CD4-positive, alpha-beta memory T cell (primary cell): Measurements from ENCODE around the gene COIL. TPM values are rescaled to one million over a fixed set of nuclear protein-coding genes. Genes with fewer than 3 reads are reported as not detected.

ENCODE experiments used
- CTCF ChIA-PET: fragments of 350-600 bp; sonication (Branson Sonifier 250); formaldehyde crosslinking; loops from one replicate; lab custom pipeline; 2021; ENCODE audit warnings: inconsistent platforms; ENCODE audit not compliant: partially characterized antibody; lab: Charles Lee
- POLR2A ChIA-PET: fragments of 350-600 bp; sonication (Branson Sonifier 250); formaldehyde crosslinking; loops from one replicate; lab custom pipeline; 2021; ENCODE audit not compliant: partially characterized antibody; lab: Charles Lee
- DNase-seq, 5 donors: peaks; one replicate each; pipeline versions ENCODE4 v3.0.0 to v3.0.0-alpha.2; 2020 to 2022; ENCODE audit warnings: mixed read lengths in 1 of 5
- H3K27ac ChIP-seq: one replicate; pipeline ENCODE4 v1.7.0; 2013; ENCODE audit warnings: low read depth, low read length
- H3K27me3 ChIP-seq: 2 replicates; pipeline ENCODE4 v1.7.0; 2013; ENCODE audit warnings: mild to moderate bottlenecking, low read length, moderate library complexity; ENCODE audit not compliant: insufficient read depth
- H3K36me3 ChIP-seq: 2 replicates; pipeline ENCODE4 v1.7.0; 2013; ENCODE audit warnings: mild to moderate bottlenecking, low read length, moderate library complexity; ENCODE audit not compliant: insufficient read depth
- H3K4me1 ChIP-seq: 2 replicates; pipeline ENCODE4 v1.7.0; 2013; ENCODE audit warnings: mild to moderate bottlenecking, low read length, moderate library complexity; ENCODE audit not compliant: insufficient read depth
- H3K4me3 ChIP-seq, 2 donors: one replicate each; pipeline ENCODE4 v1.7.0; 2013; ENCODE audit warnings: low read length in 2 of 2, mild to moderate bottlenecking in 1 of 2
- H3K9me3 ChIP-seq, 2 donors: one replicate each; pipeline ENCODE4 v1.7.0; 2013; ENCODE audit warnings: low read length in 2 of 2, control low read depth in 1 of 2; ENCODE audit not compliant: control insufficient read depth in 1 of 2
- H3K27ac Mint-ChIP-seq, 7 donors: one replicate each; pipeline ENCODE4 v1.8.0; 2020 to 2021; ENCODE audit warnings: mixed read lengths in 7 of 7, mild to moderate bottlenecking in 6 of 7, inconsistent platforms in 3 of 7, moderate library complexity in 3 of 7
- H3K27me3 Mint-ChIP-seq, 2 donors: one replicate each; pipeline ENCODE4 v1.8.0; 2020 to 2021; ENCODE audit warnings: mixed read lengths in 2 of 2
- H3K36me3 Mint-ChIP-seq, 2 donors: one replicate each; pipeline ENCODE4 v1.8.0; 2020 to 2021; ENCODE audit warnings: mixed read lengths in 2 of 2, inconsistent platforms in 1 of 2, mild to moderate bottlenecking in 1 of 2
- H3K4me1 Mint-ChIP-seq, 4 donors: one replicate each; pipeline ENCODE4 v1.8.0; 2020 to 2021; ENCODE audit warnings: mixed read lengths in 4 of 4, mild to moderate bottlenecking in 1 of 4
- H3K4me3 Mint-ChIP-seq, 8 donors: one replicate each; pipeline ENCODE4 v1.8.0; 2020 to 2021; ENCODE audit warnings: mixed read lengths in 8 of 8, mild to moderate bottlenecking in 7 of 8, moderate library complexity in 6 of 8, inconsistent platforms in 3 of 8
- H3K9me3 Mint-ChIP-seq, 8 donors: one replicate each; pipeline ENCODE4 v1.8.0; 2020 to 2021; ENCODE audit warnings: mixed read lengths in 8 of 8, mild to moderate bottlenecking in 5 of 8, inconsistent platforms in 3 of 8, moderate library complexity in 1 of 8
- intact Hi-C: fragments of 100-400 bp; cut with micrococcal nuclease; formaldehyde crosslinking; loops from one replicate; pipeline ENCODE4 v1.15.1; 2023
- polyA plus RNA-seq, 2 donors: library from polyadenylated mRNA; unstranded; fragments of 300-500 nt; fragmentation: Illumina TruSeq; gene quantifications; one replicate each; pipeline ENCODE4 v1.2.3, GENCODE V29; 2021
- total RNA-seq, 2 experiments: library from RNA; stranded (reverse); gene quantifications; one replicate each; pipeline ENCODE4 v1.2.3, GENCODE V29; 2021

Gene COIL
- total and polyA plus RNA-seq, 4 experiments from 2014 or later = 14.4 to 19.6 (median 17.2) TPM

DNA sequence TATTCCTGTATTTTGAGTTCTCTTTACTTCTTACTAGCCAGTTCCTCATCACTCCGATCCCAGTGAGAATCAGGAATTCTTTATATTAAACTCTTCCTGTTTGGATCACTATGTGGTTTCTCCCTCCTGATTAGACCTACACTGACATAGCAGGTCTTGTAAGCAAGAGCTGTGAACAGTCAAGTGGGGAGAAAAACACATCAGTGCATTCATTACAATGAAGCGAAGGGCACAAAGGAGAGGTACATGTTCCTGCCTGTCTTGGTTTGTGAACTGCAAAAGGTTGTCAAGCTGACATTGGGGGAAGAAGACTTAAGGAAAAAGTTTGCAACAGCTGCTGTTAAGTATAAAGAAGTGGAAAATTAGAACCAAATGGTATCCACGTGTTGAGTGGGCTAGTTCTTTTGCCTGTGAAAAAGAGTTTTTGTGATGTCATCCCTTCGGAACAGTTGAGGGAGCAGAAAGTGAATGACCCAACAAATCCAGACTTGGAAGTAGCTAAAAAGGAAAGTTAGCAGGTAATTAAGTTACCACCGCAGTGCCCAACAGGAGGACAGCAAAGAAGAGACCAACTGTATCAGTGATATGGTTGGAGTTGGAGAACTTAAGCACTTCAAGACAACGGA, 24.0 kb downstream of the COIL start:
- Histone ChIP-seq H3K4me1 (no peaks in the 10 kb centered on the region), H3K4me3 (no peak overlapping the region), H3K36me3 (peaks cover 25% of the 10 kb centered on the region), H3K27me3 (no peaks in the 10 kb centered on the region), H3K27ac (no peak overlapping the region), H3K9me3 (no peaks in the 10 kb centered on the region)
- Mint-ChIP-seq H3K9me3 (peaks cover 0 to 2% (median 0%) of the 10 kb centered on the region in 8 donors), H3K36me3 (peaks cover 51 to 69% of the 10 kb centered on the region in 2 donors), H3K27ac (peak overlapping the region in 1 of 7 donors; percentile 25), H3K4me1 (peaks cover 0 to 5% (median 0%) of the 10 kb centered on the region in 4 donors), H3K4me3 (no peak overlapping the region), H3K27me3 (no peaks in the 10 kb centered on the region)
- intact Hi-C loops = no loop called here
- CTCF ChIA-PET = interaction anchor here (2.3 kb wide), 1 partner anchor 117 kb away, joined by 19 read pairs; no protein-coding TSS in a partner anchor
- DNase-seq = no peak
- POLR2A ChIA-PET = interaction anchor here (0.8 kb wide), 1 partner anchor 103 kb away, joined by 3 read pairs; the partner anchor contains the start of genes C17orf67 and DGKE

GRCh38 chr17:56935461-56935860, 25.4 kb downstream of the COIL start:
- no peak for DNase-seq
- intact Hi-C loops = no loop called here
- H3K27ac Mint-ChIP-seq = no peak overlapping the region
- peaks cover 42 to 61% of the 10 kb centered on the region in 2 donors for H3K36me3 Mint-ChIP-seq
- Histone ChIP-seq H3K27ac (no peak overlapping the region), H3K4me3 (no peak overlapping the region), H3K36me3 (peaks cover 18% of the 10 kb centered on the region), H3K9me3 (no peaks in the 10 kb centered on the region), H3K4me1 (no peaks in the 10 kb centered on the region), H3K27me3 (no peaks in the 10 kb centered on the region)
- peaks cover 0 to 5% (median 0%) of the 10 kb centered on the region in 4 donors for H3K4me1 Mint-ChIP-seq
- POLR2A ChIA-PET = interaction anchor here (0.9 kb wide), 1 partner anchor 21 kb away, joined by 3 read pairs; the partner anchor contains the start of gene TRIM25
- no peak overlapping the region for H3K4me3 Mint-ChIP-seq
- no peaks in the 10 kb centered on the region for H3K27me3 Mint-ChIP-seq
- H3K9me3 Mint-ChIP-seq = peaks cover 0 to 10% (median 2%) of the 10 kb centered on the region in 8 donors
- CTCF ChIA-PET = interaction anchor here (2.3 kb wide), 1 partner anchor 115 kb away, joined by 19 read pairs; no protein-coding TSS in a partner anchor

GRCh38 chr17:56934280-56934679, 26.6 kb downstream of the COIL start:
- H3K4me3 ChIP-seq = no peak overlapping the region
- no peak for DNase-seq
- Mint-ChIP-seq H3K27ac (no peak overlapping the region), H3K27me3 (no peaks in the 10 kb centered on the region), H3K36me3 (peaks cover 37 to 54% of the 10 kb centered on the region in 2 donors), H3K4me3 (no peak overlapping the region), H3K4me1 (no peaks in the 10 kb centered on the region), H3K9me3 (peaks cover 0 to 16% (median 7%) of the 10 kb centered on the region in 8 donors)
- peaks cover 18% of the 10 kb centered on the region for H3K36me3 ChIP-seq
- intact Hi-C loops = no loop called here
- H3K27me3 ChIP-seq = no peaks in the 10 kb centered on the region
- H3K9me3 ChIP-seq = no peaks in the 10 kb centered on the region
- H3K27ac ChIP-seq = no peak overlapping the region
- POLR2A ChIA-PET = no interaction called here
- H3K4me1 ChIP-seq = no peaks in the 10 kb centered on the region
- CTCF ChIA-PET = no interaction called here

GRCh38 chr17:56933868-56934267, 27.0 kb downstream of the COIL start:
- Mint-ChIP-seq H3K9me3 (peaks cover 0 to 18% (median 9%) of the 10 kb centered on the region in 8 donors), H3K27me3 (no peaks in the 10 kb centered on the region), H3K27ac (no peak overlapping the region), H3K36me3 (peaks cover 35 to 51% of the 10 kb centered on the region in 2 donors), H3K4me1 (no peaks in the 10 kb centered on the region), H3K4me3 (no peak overlapping the region)
- no peaks in the 10 kb centered on the region for H3K4me1 ChIP-seq
- no peaks in the 10 kb centered on the region for H3K9me3 ChIP-seq
- CTCF ChIA-PET = interaction anchor here (1.0 kb wide), 1 partner anchor 116 kb away, joined by 3 read pairs; no protein-coding TSS in a partner anchor
- intact Hi-C loops = no loop called here
- H3K36me3 ChIP-seq = peaks cover 18% of the 10 kb centered on the region
- POLR2A ChIA-PET = no interaction called here
- DNase-seq = no peak
- no peak overlapping the region for H3K27ac ChIP-seq
- H3K27me3 ChIP-seq = no peaks in the 10 kb centered on the region
- no peak overlapping the region for H3K4me3 ChIP-seq

GRCh38 chr17:56933151-56933745, 27.6 kb downstream of the COIL start:
- Histone ChIP-seq H3K27ac (no peak overlapping the region), H3K9me3 (no peaks in the 10 kb centered on the region), H3K27me3 (no peaks in the 10 kb centered on the region), H3K4me1 (no peaks in the 10 kb centered on the region), H3K4me3 (no peak overlapping the region), H3K36me3 (peaks cover 15% of the 10 kb centered on the region)
- intact Hi-C loops = no loop called here
- H3K4me1 Mint-ChIP-seq = no peaks in the 10 kb centered on the region
- H3K4me3 Mint-ChIP-seq = no peak overlapping the region
- H3K9me3 Mint-ChIP-seq = peaks cover 0 to 19% (median 9%) of the 10 kb centered on the region in 8 donors
- no peak overlapping the region for H3K27ac Mint-ChIP-seq
- no peak for DNase-seq
- peaks cover 29 to 44% of the 10 kb centered on the region in 2 donors for H3K36me3 Mint-ChIP-seq
- no peaks in the 10 kb centered on the region for H3K27me3 Mint-ChIP-seq
- POLR2A ChIA-PET = no interaction called here
- CTCF ChIA-PET = interaction anchor here (0.5 to 1.5 kb wide), 4 partner anchors 19 to 115 kb away, joined by 3 to 5 read pairs (median 3); partner anchors contain the start of gene TRIM25

DNA sequence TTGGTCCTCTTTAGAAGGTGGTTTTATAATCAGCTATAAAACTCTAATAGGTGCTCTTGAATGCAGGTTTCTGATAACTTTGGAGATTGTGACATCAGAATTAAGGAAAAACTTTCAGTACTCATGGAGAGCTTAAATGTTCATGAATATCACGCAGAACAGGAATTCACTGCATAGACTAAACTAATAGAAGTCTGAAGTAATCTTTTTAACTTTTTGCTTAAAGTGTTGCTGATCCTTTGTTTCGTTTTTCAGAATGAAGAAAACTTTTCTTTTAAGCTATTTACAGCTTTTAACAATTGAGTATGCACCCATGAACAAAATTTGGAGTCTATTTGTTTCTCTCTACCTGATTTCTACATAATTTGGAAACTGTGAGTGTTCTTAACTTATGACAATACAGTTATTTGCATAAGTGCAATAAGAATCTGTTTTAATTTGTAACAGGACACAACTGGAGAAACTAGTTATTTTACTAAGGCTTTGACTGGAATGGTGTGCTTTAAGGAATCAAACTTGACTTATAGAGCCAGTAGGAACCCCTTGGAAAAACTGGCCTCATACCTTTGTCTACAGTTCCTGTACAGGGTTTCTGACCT, 30.0 kb downstream of the COIL start:
- Histone ChIP-seq H3K27me3 (no peaks in the 10 kb centered on the region), H3K4me3 (no peak overlapping the region), H3K36me3 (no peaks in the 10 kb centered on the region), H3K27ac (no peak overlapping the region), H3K9me3 (no peaks in the 10 kb centered on the region), H3K4me1 (no peaks in the 10 kb centered on the region)
- Mint-ChIP-seq H3K9me3 (peaks cover 0 to 19% (median 9%) of the 10 kb centered on the region in 8 donors), H3K36me3 (peaks cover 12 to 30% of the 10 kb centered on the region in 2 donors), H3K27me3 (no peaks in the 10 kb centered on the region), H3K27ac (no peak overlapping the region), H3K4me3 (no peak overlapping the region), H3K4me1 (no peaks in the 10 kb centered on the region)
- no peak for DNase-seq
- ChIA-PET POLR2A (no interaction called here), CTCF (no interaction called here)
- intact Hi-C loops = no loop called here
